GM12878 (cell line): ENCODE data around the gene ATRN. TPM values are rescaled to one million over a fixed set of nuclear protein-coding genes. Genes with fewer than 3 reads are reported as not detected.

Source experiments
- ATAC-seq: fragments of 200-7000 bp; cut with Tn5 transposase; 3 replicates; pipeline ENCODE4 v1.9.1; 2020; ENCODE audit warnings: mild to moderate bottlenecking, moderate library complexity
- BruUV-seq: library from RNA; stranded (reverse); fragments of 400-500 nt; replicated peaks from 2 replicates; lab custom pipeline; 2021; lab: Mats Ljungman, UMichigan
- CTCF ChIA-PET: fragments of 300-600 bp; sonication (Branson Sonifier 250); formaldehyde crosslinking; extraction: SDS; loops from one replicate; lab custom pipeline; 2021; ENCODE audit warnings: inconsistent platforms; lab: Yijun Ruan, JAX
- POLR2A ChIA-PET: fragments of 350-600 bp; formaldehyde crosslinking; extraction: SDS; loops from one replicate; lab custom pipeline; 2021; ENCODE audit warnings: inconsistent platforms; lab: Charles Lee
- RAD21 ChIA-PET: fragments of 300-600 bp; sonication (Branson Sonifier 250); formaldehyde crosslinking; loops from one replicate; lab custom pipeline; 2023; ENCODE audit warnings: antibody characterized with exemption; ENCODE audit not compliant: unreplicated experiment; lab: Charles Lee
- SMC1A ChIA-PET: fragments of 300-600 bp; sonication (Branson Sonifier 250); formaldehyde crosslinking; loops from one replicate; lab custom pipeline; 2023; ENCODE audit not compliant: unreplicated experiment, uncharacterized antibody; lab: Charles Lee
- DNase-seq: peaks from one replicate; pipeline ENCODE4 v3.0.0-alpha.2; 2011; ENCODE audit warnings: low read depth, low spot score
- FAIRE-seq: peaks from 3 replicates; lab custom pipeline; 2011; peaks lifted over from hg19 to GRCh38; lab: Jason Lieb, UNC
- H2AFZ ChIP-seq: 2 replicates; pipeline ENCODE4 v1.6.0; 2011; ENCODE audit warnings: low read depth, low read length, control low read depth; ENCODE audit not compliant: control insufficient read depth
- H3K27ac ChIP-seq: 2 replicates; pipeline ENCODE4 v1.5.1; 2011; ENCODE audit warnings: control low read depth; ENCODE audit not compliant: control insufficient read depth, insufficient read depth
- H3K27me3 ChIP-seq, 2 experiments: replicated peaks in 1 of 2; 2 replicates each; pipeline versions ENCODE4 v1.6.0 to v1.6.1; 2011; ENCODE audit warnings: low read length in 1 of 2; ENCODE audit not compliant: control insufficient read depth in 2 of 2, insufficient read depth in 2 of 2
- H3K36me3 ChIP-seq, 2 experiments: 2 replicates each; pipeline ENCODE4 v1.5.1; 2011; ENCODE audit warnings: low read length in 1 of 2; ENCODE audit not compliant: control insufficient read depth in 2 of 2, insufficient read depth in 2 of 2
- H3K4me1 ChIP-seq: 2 replicates; pipeline ENCODE4 v1.6.1; 2011; ENCODE audit warnings: mild to moderate bottlenecking, low read length, moderate library complexity, mixed read lengths; ENCODE audit not compliant: control insufficient read depth, insufficient read depth
- H3K4me2 ChIP-seq: 2 replicates; pipeline ENCODE4 v1.6.0; 2011; ENCODE audit warnings: control low read depth; ENCODE audit not compliant: control insufficient read depth, insufficient read depth
- H3K4me3 ChIP-seq: fragments of 200-600 bp; sonication (generic); 2 replicates; pipeline ENCODE4 v1.5.1; 2016
- H3K79me2 ChIP-seq: 2 replicates; pipeline ENCODE4 v1.6.0; 2011; ENCODE audit warnings: low read length; ENCODE audit not compliant: control insufficient read depth, insufficient read depth
- H3K9ac ChIP-seq: 2 replicates; pipeline ENCODE4 v1.8.0; 2011; ENCODE audit warnings: low read length, control low read depth, mixed read lengths; ENCODE audit not compliant: control insufficient read depth, insufficient read depth
- H3K9me3 ChIP-seq: replicated peaks from 3 replicates; pipeline ENCODE4 v1.5.1; 2011; ENCODE audit warnings: mild to moderate bottlenecking, low read length; ENCODE audit not compliant: control insufficient read depth, insufficient read depth
- H4K20me1 ChIP-seq: 2 replicates; pipeline ENCODE4 v1.6.0; 2011; ENCODE audit not compliant: control insufficient read depth, insufficient read depth
- CHD4 ChIP-seq: fragments of 200-600 bp; sonication (generic); IDR thresholded peaks from 2 replicates; pipeline ENCODE4 v1.6.1; 2016; ENCODE audit warnings: mild to moderate bottlenecking
- ETV6 ChIP-seq, 2 experiments: fragments of 450-650 bp in 1 of 2; IDR thresholded peaks in 1 of 2; conservative IDR thresholded peaks in 1 of 2; 2 replicates each; pipeline ENCODE4 v1.6.1; 2014; ENCODE audit warnings: antibody characterized with exemption in 1 of 2, borderline replicate concordance in 1 of 2, low read depth in 1 of 2, mild to moderate bottlenecking in 1 of 2, moderate library complexity in 1 of 2
- FOXM1 ChIP-seq: IDR thresholded peaks from 2 replicates; pipeline ENCODE4 v1.6.1; 2012; ENCODE audit warnings: low read depth, mild to moderate bottlenecking, inconsistent platforms, low read length, moderate library complexity
- HCFC1 ChIP-seq: fragments of 150-350 bp; IDR thresholded peaks from 2 replicates; pipeline ENCODE4 v1.6.1; 2014; ENCODE audit warnings: low read length
- SUPT20H ChIP-seq: IDR thresholded peaks from 2 replicates; pipeline ENCODE4 v1.6.1; 2011; ENCODE audit warnings: low read depth, mild to moderate bottlenecking, low read length, moderate library complexity, borderline replicate concordance; ENCODE audit not compliant: control insufficient read depth
- SUZ12 ChIP-seq: fragments of 200-600 bp; sonication (generic); IDR thresholded peaks from one replicate; pipeline ENCODE4 v1.6.1; 2018; ENCODE audit warnings: antibody characterized with exemption, mild to moderate bottlenecking; ENCODE audit not compliant: unreplicated experiment
- ZNF207 ChIP-seq: fragments of 450-650 bp; IDR thresholded peaks from 2 replicates; pipeline ENCODE4 v1.6.1; 2014; ENCODE audit warnings: antibody characterized with exemption, mild to moderate bottlenecking, borderline replicate concordance
- WGBS: methylation state at CpG from one replicate; pipeline ENCODE4 v1.1.6; 2016; ENCODE audit warnings: low lambda C conversion rate; ENCODE audit not compliant: insufficient replicate concordance, insufficient coverage; ENCODE audit errors: missing lambda C conversion rate; 5-methylcytosine and 5-hydroxymethylcytosine counted together
- in situ Hi-C: fragments of 300-500 bp; cut with MboI; formaldehyde crosslinking; loops from 9 replicates; pipeline ENCODE4 v1.14.3; 2018; ENCODE audit warnings: mixed read lengths
- intact Hi-C: fragments of 100-400 bp; cut with micrococcal nuclease; formaldehyde crosslinking; loops from one replicate; pipeline ENCODE4 v1.14.2; 2022; ENCODE audit not compliant: unreplicated experiment
- polyA plus RNA-seq, 11 experiments: library from polyadenylated mRNA; depleted of rRNA in 4 of 11; unstranded in 6 of 11; stranded (reverse) in 5 of 11; fragments of >200 nt; fragmentation: Nextera tagmentation in 4 of 11; fragmentation: Illumina TruSeq in 1 of 11; extraction: Ambion mirVana in 4 of 11; extraction: Trizol in 1 of 11; gene quantifications; 1 replicate in 1 of 11; 2 replicates in 10 of 11; pipeline versions ENCODE4 v1.2.1 to v1.2.3, GENCODE V29; 2011 to 2016; ENCODE audit warnings: inconsistent platforms in 2 of 11, missing spikeins in 2 of 11, low read depth in 1 of 11
- total RNA-seq, 4 experiments: library from RNA; depleted of rRNA in 3 of 4; stranded (reverse); fragments of >200 nt in 3 of 4; fragmentation: Illumina TruSeq in 1 of 4; extraction: Trizol in 1 of 4; gene quantifications; 2 replicates each; pipeline versions ENCODE4 v1.2.1 to v1.2.3, GENCODE V29; 2013 to 2021
- TF ChIP-seq, protein P1 (sequence below): fragments of 450-650 bp; IDR thresholded peaks from 2 replicates; pipeline ENCODE4 v1.6.1; 2017; ENCODE audit warnings: borderline replicate concordance
- TF ChIP-seq, protein P2 (sequence below): IDR thresholded peaks from 2 replicates; pipeline ENCODE4 v1.6.1; 2011; ENCODE audit warnings: borderline replicate concordance, low read depth, mild to moderate bottlenecking, moderate library complexity, low read length; ENCODE audit not compliant: insufficient read depth, poor library complexity, severe bottlenecking
- TF ChIP-seq, protein P3 (sequence below): IDR thresholded peaks from 2 replicates; pipeline ENCODE4 v1.6.1; 2011; ENCODE audit warnings: low read depth, low read length, improper control_type of control experiment, borderline replicate concordance
- TF ChIP-seq, protein P4 (sequence below): fragments of 450-650 bp; conservative IDR thresholded peaks from 2 replicates; pipeline ENCODE4 v1.6.1; 2017; ENCODE audit warnings: mild to moderate bottlenecking, moderate library complexity
- TF ChIP-seq, protein P5 (sequence below): IDR thresholded peaks from 2 replicates; pipeline ENCODE4 v1.6.1; 2012; ENCODE audit warnings: low read depth, low read length, improper control_type of control experiment

ATRN gene
- total and polyA plus RNA-seq, 10 of the 15 experiments (the other 5 are each of a cell fraction or from before 2014, with no cell fraction given): 0.71 to 11.6 (median 6.9) TPM

DNA sequence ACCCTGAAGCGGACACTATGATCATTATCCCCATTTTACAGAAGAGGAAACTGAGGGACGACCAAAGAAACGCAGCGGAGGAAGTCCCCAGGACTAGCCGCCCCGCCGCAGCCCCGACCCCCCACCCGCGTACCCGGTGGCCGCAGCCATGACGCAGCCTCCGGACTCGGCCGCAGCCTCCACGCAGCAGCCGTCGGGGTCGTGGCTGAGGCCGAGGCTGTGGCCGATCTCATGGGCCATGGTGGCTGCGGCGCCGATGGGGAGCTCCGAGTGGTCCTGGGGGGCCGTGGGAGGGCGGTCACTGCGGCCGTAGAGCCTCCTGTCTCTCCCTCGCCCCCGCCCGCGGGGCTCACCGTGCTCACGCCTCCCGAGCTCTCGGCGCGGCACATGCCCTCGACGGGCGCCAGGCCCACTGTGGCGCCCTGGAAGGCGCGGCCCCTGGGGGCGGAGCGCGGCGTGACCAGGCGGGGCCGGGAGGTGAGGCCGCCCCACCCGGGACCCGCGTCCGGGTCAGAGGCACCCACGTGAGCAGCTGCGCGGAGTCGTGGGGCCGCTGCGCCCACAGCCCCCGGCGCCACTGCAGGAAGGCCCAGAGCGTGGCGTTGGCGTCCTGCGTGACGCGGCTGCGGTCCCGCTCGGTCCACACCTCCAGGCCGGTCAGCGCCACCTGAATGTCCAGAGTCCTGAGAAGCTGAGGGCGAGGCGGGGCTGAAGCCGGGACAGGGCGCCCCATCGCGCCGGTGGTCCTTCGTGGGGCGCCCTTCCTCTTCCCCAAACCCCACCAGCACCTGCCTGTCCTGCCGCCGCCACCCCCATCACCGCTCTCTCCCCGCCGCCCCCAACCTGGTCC lies 202.6 kb downstream of the ATRN start:
- 81% methylated on average over 49 of the region's 90 CpGs for WGBS
- H3K9me3 ChIP-seq: no peaks in the 10 kb centered on the region
- intact Hi-C loops: no loop called here
- H3K4me3 ChIP-seq: no peak overlapping the region
- no peaks in the 10 kb centered on the region; the same call in 1 of the 2 replicates for H4K20me1 ChIP-seq
- no peak for DNase-seq
- BruUV-seq: no TSS peak
- in situ Hi-C loops: no loop called here
- H3K36me3 ChIP-seq: no peaks in the 10 kb centered on the region
- H3K4me1 ChIP-seq: no peaks in the 10 kb centered on the region; the same call in 1 of the 2 replicates
- ChIA-PET POLR2A (no interaction called here), RAD21 (no interaction called here), CTCF (interaction anchor here (0.6 to 1.1 kb wide), 2 partner anchors 15 to 522 kb away, joined by 3 read pairs; no protein-coding TSS in a partner anchor), SMC1A (no interaction called here)
- no peak overlapping the region for H3K4me2 ChIP-seq
- TF ChIP-seq ZNF207 (no peak), FOXM1 (no peak), SUZ12 (no peak), CHD4 (no peak), SUPT20H (no peak), ETV6 (conservative IDR thresholded peaks at IDR 0.05 in 1 of 2, IDR thresholded peaks at IDR 0.05 in 1 of 2; ENCODE audit: borderline replicate concordance in 1 of 2, low read depth in 1 of 2) (no peak), HCFC1 (no peak)
- TF ChIP-seq, protein P1, sequence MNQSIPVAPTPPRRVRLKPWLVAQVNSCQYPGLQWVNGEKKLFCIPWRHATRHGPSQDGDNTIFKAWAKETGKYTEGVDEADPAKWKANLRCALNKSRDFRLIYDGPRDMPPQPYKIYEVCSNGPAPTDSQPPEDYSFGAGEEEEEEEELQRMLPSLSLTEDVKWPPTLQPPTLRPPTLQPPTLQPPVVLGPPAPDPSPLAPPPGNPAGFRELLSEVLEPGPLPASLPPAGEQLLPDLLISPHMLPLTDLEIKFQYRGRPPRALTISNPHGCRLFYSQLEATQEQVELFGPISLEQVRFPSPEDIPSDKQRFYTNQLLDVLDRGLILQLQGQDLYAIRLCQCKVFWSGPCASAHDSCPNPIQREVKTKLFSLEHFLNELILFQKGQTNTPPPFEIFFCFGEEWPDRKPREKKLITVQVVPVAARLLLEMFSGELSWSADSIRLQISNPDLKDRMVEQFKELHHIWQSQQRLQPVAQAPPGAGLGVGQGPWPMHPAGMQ: no peak
- TF ChIP-seq, protein P2, sequence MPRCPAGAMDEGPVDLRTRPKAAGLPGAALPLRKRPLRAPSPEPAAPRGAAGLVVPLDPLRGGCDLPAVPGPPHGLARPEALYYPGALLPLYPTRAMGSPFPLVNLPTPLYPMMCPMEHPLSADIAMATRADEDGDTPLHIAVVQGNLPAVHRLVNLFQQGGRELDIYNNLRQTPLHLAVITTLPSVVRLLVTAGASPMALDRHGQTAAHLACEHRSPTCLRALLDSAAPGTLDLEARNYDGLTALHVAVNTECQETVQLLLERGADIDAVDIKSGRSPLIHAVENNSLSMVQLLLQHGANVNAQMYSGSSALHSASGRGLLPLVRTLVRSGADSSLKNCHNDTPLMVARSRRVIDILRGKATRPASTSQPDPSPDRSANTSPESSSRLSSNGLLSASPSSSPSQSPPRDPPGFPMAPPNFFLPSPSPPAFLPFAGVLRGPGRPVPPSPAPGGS: no peak
- TF ChIP-seq, protein P3, sequence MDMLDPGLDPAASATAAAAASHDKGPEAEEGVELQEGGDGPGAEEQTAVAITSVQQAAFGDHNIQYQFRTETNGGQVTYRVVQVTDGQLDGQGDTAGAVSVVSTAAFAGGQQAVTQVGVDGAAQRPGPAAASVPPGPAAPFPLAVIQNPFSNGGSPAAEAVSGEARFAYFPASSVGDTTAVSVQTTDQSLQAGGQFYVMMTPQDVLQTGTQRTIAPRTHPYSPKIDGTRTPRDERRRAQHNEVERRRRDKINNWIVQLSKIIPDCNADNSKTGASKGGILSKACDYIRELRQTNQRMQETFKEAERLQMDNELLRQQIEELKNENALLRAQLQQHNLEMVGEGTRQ: no peak
- TF ChIP-seq, protein P4, sequence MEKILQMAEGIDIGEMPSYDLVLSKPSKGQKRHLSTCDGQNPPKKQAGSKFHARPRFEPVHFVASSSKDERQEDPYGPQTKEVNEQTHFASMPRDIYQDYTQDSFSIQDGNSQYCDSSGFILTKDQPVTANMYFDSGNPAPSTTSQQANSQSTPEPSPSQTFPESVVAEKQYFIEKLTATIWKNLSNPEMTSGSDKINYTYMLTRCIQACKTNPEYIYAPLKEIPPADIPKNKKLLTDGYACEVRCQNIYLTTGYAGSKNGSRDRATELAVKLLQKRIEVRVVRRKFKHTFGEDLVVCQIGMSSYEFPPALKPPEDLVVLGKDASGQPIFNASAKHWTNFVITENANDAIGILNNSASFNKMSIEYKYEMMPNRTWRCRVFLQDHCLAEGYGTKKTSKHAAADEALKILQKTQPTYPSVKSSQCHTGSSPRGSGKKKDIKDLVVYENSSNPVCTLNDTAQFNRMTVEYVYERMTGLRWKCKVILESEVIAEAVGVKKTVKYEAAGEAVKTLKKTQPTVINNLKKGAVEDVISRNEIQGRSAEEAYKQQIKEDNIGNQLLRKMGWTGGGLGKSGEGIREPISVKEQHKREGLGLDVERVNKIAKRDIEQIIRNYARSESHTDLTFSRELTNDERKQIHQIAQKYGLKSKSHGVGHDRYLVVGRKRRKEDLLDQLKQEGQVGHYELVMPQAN: no peak
- TF ChIP-seq, protein P5, sequence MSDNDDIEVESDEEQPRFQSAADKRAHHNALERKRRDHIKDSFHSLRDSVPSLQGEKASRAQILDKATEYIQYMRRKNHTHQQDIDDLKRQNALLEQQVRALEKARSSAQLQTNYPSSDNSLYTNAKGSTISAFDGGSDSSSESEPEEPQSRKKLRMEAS: no peak
- H3K27ac ChIP-seq: no peak overlapping the region
- H3K9ac ChIP-seq: no peak overlapping the region
- no peak overlapping the region for H2AFZ ChIP-seq
- no peak for FAIRE-seq
- no peak for ATAC-seq
- peaks cover 0 to 5% of the 10 kb centered on the region in 2 experiments; a peak in 2 of 4 replicates for H3K27me3 ChIP-seq
- H3K79me2 ChIP-seq: no peaks in the 10 kb centered on the region
